SK-N-SH treated with all-trans-retinoic acid at 6 μM for 48 hours (cell line): Measurements from ENCODE around the gene SLC35B2.

Source experiments
- ATAC-seq: fragments of 200-7000 bp; cut with Tn5 transposase; 3 replicates; pipeline ENCODE4 v1.9.1; 2020; ENCODE audit warnings: mild to moderate bottlenecking, moderate library complexity
- ARNTL ChIP-seq: fragments of 450-650 bp; formaldehyde crosslinking; IDR thresholded peaks from 2 replicates; pipeline ENCODE4 v1.5.0; 2020; ENCODE audit warnings: low read depth, mild to moderate bottlenecking, moderate library complexity, borderline replicate concordance
- BACH2 ChIP-seq: fragments of 250-450 bp; sonication (Bioruptor Pico); IDR thresholded peaks from 2 replicates; pipeline ENCODE4 v1.9.0; 2021; ENCODE audit warnings: mild to moderate bottlenecking, borderline replicate concordance
- CSDC2 ChIP-seq: fragments of 250-450 bp; sonication (Bioruptor Pico); IDR thresholded peaks from 2 replicates; pipeline ENCODE4 v1.5.0; 2020; ENCODE audit warnings: mild to moderate bottlenecking, moderate library complexity
- ESRRG ChIP-seq: fragments of 250-450 bp; sonication (Bioruptor Pico); IDR thresholded peaks from 2 replicates; pipeline ENCODE4 v1.6.1; 2021; ENCODE audit warnings: mild to moderate bottlenecking
- GLIS3 ChIP-seq: fragments of 250-450 bp; sonication (Bioruptor Pico); IDR thresholded peaks from 2 replicates; pipeline ENCODE4 v1.5.0; 2020; ENCODE audit warnings: mild to moderate bottlenecking, moderate library complexity
- OSR1 ChIP-seq: fragments of 250-450 bp; sonication (Bioruptor Pico); IDR thresholded peaks from 2 replicates; pipeline ENCODE4 v1.8.0; 2022; ENCODE audit warnings: moderate library complexity, mild to moderate bottlenecking, inconsistent platforms
- PPARA ChIP-seq: fragments of 250-450 bp; sonication (Bioruptor Pico); IDR thresholded peaks from 2 replicates; pipeline ENCODE4 v1.5.0; 2020; ENCODE audit warnings: mild to moderate bottlenecking, borderline replicate concordance
- RARB ChIP-seq: fragments of 250-450 bp; sonication (Bioruptor Pico); IDR thresholded peaks from 2 replicates; pipeline ENCODE4 v1.8.0; 2021; ENCODE audit warnings: mild to moderate bottlenecking, moderate library complexity
- SNAI2 ChIP-seq: fragments of 250-450 bp; sonication (Bioruptor Pico); IDR thresholded peaks from 2 replicates; pipeline ENCODE4 v1.5.0; 2020; ENCODE audit warnings: mild to moderate bottlenecking, moderate library complexity
- TCF4 ChIP-seq: fragments of 250-450 bp; sonication (Bioruptor Pico); IDR thresholded peaks from 2 replicates; pipeline ENCODE4 v1.8.0; 2021; ENCODE audit warnings: mild to moderate bottlenecking, moderate library complexity, borderline replicate concordance
- ZC3H10 ChIP-seq: fragments of 250-450 bp; sonication (Bioruptor Pico); IDR thresholded peaks from 2 replicates; pipeline ENCODE4 v1.5.1; 2021; ENCODE audit warnings: mild to moderate bottlenecking, moderate library complexity
- ZFP3 ChIP-seq: fragments of 250-450 bp; sonication (Bioruptor Pico); IDR thresholded peaks from 2 replicates; pipeline ENCODE4 v1.5.0; 2020; ENCODE audit warnings: mild to moderate bottlenecking, moderate library complexity
- ZFP30 ChIP-seq: fragments of 450-650 bp; formaldehyde crosslinking; IDR thresholded peaks from 2 replicates; pipeline ENCODE4 v1.5.0; 2022; ENCODE audit warnings: mild to moderate bottlenecking, moderate library complexity
- ZNF565 ChIP-seq: fragments of 450-650 bp; formaldehyde crosslinking; conservative IDR thresholded peaks from 2 replicates; pipeline ENCODE4 v1.5.0; 2020; ENCODE audit warnings: low read depth, mild to moderate bottlenecking, moderate library complexity
- ZNF70 ChIP-seq: fragments of 450-650 bp; formaldehyde crosslinking; IDR thresholded peaks from 2 replicates; pipeline ENCODE4 v1.5.0; 2020; ENCODE audit warnings: mild to moderate bottlenecking, moderate library complexity
- TF ChIP-seq, protein P1 (sequence below): fragments of 250-450 bp; sonication (Bioruptor Pico); IDR thresholded peaks from 2 replicates; pipeline ENCODE4 v1.8.0; 2021; ENCODE audit warnings: low read depth, mild to moderate bottlenecking, moderate library complexity, borderline replicate concordance
- TF ChIP-seq, protein P2 (sequence below): fragments of 250-450 bp; sonication (Bioruptor Pico); IDR thresholded peaks from 2 replicates; pipeline ENCODE4 v1.8.0; 2020; ENCODE audit warnings: mild to moderate bottlenecking, moderate library complexity, borderline replicate concordance
- TF ChIP-seq, protein P3 (sequence below): fragments of 250-450 bp; sonication (Bioruptor Pico); IDR thresholded peaks from 2 replicates; pipeline ENCODE4 v1.5.0; 2020; ENCODE audit warnings: mild to moderate bottlenecking, moderate library complexity
- TF ChIP-seq, protein P4 (sequence below): fragments of 250-450 bp; sonication (Bioruptor Pico); IDR thresholded peaks from 2 replicates; pipeline ENCODE4 v1.5.1; 2020; ENCODE audit warnings: low read depth, mild to moderate bottlenecking, moderate library complexity
- TF ChIP-seq, protein P5 (sequence below): fragments of 250-450 bp; sonication (Bioruptor Pico); IDR thresholded peaks from 2 replicates; pipeline ENCODE4 v1.5.1; 2021; ENCODE audit warnings: mild to moderate bottlenecking, moderate library complexity

SLC35B2 gene

DNA sequence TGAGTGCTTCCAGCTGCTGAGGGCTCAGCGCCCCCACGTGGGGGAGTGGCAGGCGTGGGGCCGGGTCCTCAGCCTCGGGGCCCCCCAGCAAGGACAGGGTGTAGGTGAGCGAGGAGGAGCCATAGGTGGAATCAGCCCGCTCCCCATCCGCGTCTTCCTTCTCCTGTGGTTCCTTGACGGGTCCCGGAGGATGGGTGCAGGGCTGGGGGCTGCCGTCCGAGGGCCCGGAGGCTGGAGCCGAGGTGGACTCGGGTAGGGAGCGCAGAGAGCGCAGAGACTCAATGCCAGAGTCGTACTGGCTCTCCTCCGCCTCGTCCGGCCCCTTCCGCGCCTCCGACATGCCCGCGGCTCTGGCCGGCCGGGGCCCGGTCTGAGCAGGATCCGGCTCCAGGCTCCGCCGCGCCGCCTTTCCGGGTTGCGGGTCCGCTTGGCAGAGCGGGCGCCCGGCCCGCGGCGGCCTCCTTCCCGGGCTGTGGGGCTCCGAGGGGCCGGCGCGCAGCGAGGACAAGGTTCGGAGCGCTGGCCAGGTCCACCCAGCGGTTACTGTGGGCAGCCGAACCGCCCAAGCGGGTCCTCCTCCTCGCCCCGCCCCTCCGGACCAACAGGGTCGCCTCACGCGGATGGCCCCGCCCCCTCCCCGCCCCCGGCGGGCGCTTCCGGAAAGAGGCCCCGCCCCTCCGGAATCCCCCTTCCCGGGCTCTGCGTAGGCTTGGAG is 7.8 kb upstream of the SLC35B2 start, which contains the start of gene NFKBIE:
Gene NFKBIE (minus strand): TSS at position 545 of the 715 bp plus-strand sequence. CDS start 205 bp downstream, at position 340.
- peak; percentile 81 for ATAC-seq
- TF ChIP-seq, protein P1, sequence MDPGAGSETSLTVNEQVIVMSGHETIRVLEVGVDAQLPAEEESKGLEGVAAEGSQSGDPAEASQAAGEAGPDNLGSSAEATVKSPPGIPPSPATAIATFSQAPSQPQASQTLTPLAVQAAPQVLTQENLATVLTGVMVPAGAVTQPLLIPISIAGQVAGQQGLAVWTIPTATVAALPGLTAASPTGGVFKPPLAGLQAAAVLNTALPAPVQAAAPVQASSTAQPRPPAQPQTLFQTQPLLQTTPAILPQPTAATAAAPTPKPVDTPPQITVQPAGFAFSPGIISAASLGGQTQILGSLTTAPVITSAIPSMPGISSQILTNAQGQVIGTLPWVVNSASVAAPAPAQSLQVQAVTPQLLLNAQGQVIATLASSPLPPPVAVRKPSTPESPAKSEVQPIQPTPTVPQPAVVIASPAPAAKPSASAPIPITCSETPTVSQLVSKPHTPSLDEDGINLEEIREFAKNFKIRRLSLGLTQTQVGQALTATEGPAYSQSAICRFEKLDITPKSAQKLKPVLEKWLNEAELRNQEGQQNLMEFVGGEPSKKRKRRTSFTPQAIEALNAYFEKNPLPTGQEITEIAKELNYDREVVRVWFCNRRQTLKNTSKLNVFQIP, result no peak
- TF ChIP-seq, protein P2, sequence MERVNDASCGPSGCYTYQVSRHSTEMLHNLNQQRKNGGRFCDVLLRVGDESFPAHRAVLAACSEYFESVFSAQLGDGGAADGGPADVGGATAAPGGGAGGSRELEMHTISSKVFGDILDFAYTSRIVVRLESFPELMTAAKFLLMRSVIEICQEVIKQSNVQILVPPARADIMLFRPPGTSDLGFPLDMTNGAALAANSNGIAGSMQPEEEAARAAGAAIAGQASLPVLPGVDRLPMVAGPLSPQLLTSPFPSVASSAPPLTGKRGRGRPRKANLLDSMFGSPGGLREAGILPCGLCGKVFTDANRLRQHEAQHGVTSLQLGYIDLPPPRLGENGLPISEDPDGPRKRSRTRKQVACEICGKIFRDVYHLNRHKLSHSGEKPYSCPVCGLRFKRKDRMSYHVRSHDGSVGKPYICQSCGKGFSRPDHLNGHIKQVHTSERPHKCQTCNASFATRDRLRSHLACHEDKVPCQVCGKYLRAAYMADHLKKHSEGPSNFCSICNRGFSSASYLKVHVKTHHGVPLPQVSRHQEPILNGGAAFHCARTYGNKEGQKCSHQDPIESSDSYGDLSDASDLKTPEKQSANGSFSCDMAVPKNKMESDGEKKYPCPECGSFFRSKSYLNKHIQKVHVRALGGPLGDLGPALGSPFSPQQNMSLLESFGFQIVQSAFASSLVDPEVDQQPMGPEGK (CRISPR knock-in tag), result peak; percentile 61; the same call in 1 of the 2 replicates

DNA sequence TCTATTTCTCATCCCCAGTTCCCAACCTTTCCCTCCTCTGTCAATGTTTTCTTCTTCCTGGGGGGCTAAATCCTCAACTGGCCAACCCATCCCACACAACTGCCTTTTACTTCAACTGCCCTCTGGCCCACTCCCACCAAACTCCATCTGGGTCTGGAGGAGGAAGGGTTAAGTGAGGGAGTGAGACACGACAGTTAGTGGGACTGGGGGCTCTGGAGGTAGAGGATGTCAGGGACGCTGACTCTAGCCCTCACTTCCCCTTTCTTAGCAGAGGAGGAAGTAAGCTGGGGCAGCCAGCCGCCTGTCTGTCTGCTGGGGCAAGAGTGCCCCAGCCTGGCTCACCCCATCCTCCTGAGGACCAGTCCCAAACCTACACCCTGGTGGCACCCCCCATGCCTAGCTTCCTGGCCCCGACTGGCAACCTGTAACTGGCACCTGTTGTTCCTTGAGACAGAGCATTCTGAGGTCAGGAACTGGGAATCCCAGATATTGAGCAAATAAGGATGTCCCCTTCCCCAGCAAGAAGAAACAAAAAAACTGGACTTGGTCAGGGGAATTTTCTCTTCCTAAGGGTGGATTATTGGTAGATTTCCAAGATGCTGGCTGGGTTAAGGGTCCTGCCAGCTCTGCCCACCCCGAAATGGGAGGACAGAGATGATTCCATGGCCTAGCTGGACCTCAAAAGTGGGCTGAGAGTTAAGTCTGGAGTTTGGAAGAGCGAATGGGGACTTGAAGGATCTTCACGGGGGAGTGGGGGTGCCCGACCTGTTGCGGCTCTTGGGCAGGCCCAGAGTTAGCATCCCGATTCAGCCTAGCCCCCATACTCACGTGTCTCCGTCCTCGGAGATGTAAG is 7.1 kb upstream of the SLC35B2 start:
- ATAC-seq, result peak; percentile 25
- TF ChIP-seq OSR1 (CRISPR knock-in tag) (no peak), ZC3H10 (CRISPR knock-in tag) (no peak), CSDC2 (CRISPR knock-in tag) (no peak), ESRRG (CRISPR knock-in tag) (no peak), ZNF565 (CRISPR knock-in tag) (no peak), GLIS3 (CRISPR knock-in tag) (no peak), ZNF70 (CRISPR knock-in tag) (no peak), ZFP30 (CRISPR knock-in tag) (no peak), ZFP3 (no peak)
- TF ChIP-seq, protein P3, sequence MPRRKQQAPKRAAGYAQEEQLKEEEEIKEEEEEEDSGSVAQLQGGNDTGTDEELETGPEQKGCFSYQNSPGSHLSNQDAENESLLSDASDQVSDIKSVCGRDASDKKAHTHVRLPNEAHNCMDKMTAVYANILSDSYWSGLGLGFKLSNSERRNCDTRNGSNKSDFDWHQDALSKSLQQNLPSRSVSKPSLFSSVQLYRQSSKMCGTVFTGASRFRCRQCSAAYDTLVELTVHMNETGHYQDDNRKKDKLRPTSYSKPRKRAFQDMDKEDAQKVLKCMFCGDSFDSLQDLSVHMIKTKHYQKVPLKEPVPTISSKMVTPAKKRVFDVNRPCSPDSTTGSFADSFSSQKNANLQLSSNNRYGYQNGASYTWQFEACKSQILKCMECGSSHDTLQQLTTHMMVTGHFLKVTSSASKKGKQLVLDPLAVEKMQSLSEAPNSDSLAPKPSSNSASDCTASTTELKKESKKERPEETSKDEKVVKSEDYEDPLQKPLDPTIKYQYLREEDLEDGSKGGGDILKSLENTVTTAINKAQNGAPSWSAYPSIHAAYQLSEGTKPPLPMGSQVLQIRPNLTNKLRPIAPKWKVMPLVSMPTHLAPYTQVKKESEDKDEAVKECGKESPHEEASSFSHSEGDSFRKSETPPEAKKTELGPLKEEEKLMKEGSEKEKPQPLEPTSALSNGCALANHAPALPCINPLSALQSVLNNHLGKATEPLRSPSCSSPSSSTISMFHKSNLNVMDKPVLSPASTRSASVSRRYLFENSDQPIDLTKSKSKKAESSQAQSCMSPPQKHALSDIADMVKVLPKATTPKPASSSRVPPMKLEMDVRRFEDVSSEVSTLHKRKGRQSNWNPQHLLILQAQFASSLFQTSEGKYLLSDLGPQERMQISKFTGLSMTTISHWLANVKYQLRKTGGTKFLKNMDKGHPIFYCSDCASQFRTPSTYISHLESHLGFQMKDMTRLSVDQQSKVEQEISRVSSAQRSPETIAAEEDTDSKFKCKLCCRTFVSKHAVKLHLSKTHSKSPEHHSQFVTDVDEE (CRISPR knock-in tag), result no peak
- TF ChIP-seq, protein P4, sequence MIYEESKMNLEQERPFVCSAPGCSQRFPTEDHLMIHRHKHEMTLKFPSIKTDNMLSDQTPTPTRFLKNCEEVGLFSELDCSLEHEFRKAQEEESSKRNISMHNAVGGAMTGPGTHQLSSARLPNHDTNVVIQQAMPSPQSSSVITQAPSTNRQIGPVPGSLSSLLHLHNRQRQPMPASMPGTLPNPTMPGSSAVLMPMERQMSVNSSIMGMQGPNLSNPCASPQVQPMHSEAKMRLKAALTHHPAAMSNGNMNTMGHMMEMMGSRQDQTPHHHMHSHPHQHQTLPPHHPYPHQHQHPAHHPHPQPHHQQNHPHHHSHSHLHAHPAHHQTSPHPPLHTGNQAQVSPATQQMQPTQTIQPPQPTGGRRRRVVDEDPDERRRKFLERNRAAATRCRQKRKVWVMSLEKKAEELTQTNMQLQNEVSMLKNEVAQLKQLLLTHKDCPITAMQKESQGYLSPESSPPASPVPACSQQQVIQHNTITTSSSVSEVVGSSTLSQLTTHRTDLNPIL, result no peak
- TF ChIP-seq, protein P2 (CRISPR knock-in tag), result no peak

DNA sequence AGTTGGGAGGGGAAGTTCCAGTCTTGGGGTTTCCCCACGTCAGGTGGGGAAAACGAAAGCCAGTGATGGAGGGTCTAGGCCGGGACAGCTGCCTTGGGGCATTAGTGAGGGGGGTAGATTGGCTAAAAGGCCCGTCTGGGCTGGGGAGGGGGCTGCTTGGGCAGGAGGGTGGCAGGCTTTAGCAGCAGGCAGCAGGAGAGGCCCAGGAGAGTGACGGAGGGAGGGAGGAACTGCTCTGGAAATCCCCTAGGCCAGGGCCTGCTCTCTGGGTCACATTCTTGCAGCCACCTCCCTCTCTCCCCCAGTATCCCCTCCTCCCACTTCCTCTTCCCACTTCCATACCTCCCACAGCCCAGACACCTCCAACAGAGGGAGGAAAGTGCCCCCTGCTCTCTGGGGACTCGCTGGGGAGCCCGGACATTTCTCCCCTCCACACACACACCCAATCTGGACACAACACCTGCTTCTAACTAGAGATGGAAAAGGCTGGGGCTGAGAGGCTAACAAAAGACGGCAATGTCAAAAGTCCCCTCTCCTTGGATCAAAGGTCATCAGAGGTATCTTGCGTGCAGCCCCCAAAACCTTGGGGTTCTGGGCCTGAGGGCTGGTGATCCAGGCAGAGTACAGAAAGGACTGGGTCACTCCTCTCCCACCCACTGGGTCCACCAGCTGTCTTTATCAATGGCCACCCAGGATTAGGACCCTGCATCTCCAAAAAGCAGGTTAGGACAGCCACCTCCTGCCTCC is 6.2 kb upstream of the SLC35B2 start:
- ATAC-seq, result no peak

More for the DNA sequence above, 6.2 kb upstream of the SLC35B2 start:
- TF ChIP-seq ZFP30 (CRISPR knock-in tag), result no peak
- no peak for TF ChIP-seq BACH2 (CRISPR knock-in tag)
- no peak for TF ChIP-seq ARNTL (CRISPR knock-in tag)
- TF ChIP-seq ESRRG (CRISPR knock-in tag), result no peak
- no peak for TF ChIP-seq TCF4 (CRISPR knock-in tag)
- TF ChIP-seq, protein P1, result no peak
- TF ChIP-seq, protein P5, sequence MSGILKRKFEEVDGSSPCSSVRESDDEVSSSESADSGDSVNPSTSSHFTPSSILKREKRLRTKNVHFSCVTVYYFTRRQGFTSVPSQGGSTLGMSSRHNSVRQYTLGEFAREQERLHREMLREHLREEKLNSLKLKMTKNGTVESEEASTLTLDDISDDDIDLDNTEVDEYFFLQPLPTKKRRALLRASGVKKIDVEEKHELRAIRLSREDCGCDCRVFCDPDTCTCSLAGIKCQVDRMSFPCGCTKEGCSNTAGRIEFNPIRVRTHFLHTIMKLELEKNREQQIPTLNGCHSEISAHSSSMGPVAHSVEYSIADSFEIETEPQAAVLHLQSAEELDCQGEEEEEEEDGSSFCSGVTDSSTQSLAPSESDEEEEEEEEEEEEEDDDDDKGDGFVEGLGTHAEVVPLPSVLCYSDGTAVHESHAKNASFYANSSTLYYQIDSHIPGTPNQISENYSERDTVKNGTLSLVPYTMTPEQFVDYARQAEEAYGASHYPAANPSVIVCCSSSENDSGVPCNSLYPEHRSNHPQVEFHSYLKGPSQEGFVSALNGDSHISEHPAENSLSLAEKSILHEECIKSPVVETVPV, result no peak
- TF ChIP-seq SNAI2, result no peak
- TF ChIP-seq RARB (CRISPR knock-in tag), result no peak
- no peak for TF ChIP-seq PPARA (CRISPR knock-in tag)
